Activated T-cell treated with anti-CD3 and anti-CD28 coated beads, Interleukin-2, amount 50 U/mL, for 1 hour (primary cell): Measurements from ENCODE around the gene JUND.
A peak's percentile ranks its signal among the peaks of the same experiment; 100 is the strongest.

ENCODE experiments used
- DNase-seq: peaks from one replicate; pipeline ENCODE4 v3.0.0-alpha.2; 2020

Gene JUND

GRCh38 chr19:18266771-18267686, 14.4 kb downstream of the JUND start:
- DNase-seq = no peak

- DNase-seq = no peak
These were observed 15.8 kb downstream of the JUND start for GRCh38 chr19:18265582-18265981.

DNA sequence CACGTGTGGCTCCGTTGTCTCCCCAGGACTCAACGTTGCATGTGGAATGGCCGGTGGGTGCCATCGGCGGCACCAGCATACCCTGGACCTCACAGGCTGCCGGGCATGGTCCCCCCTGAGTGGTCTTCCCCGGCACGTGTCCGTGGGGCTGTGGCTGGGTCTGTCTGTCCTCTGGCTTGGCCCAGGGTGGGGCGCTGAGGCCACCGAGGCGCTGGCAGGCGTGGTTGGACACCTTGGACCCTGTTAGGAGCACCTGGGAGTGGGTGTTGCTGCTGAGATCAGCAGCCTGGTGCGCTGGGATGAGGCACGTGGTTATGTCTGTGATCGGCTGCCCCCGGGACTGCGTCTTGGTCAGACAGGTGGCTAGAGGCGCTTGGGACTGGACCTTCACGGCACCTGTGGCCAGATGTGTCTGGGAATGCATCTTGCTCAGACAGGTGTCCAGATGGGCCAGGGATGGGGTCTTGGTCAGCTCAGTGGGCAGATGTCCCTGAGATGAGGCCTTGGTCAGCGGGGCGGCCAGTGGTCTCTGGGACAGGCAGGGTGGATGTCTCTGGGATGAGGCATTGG, 16.4 kb downstream of the JUND start:
- DNase-seq = no peak

GRCh38 chr19:18264137-18264854, 17.1 kb downstream of the JUND start:
- DNase-seq = no peak

DNA sequence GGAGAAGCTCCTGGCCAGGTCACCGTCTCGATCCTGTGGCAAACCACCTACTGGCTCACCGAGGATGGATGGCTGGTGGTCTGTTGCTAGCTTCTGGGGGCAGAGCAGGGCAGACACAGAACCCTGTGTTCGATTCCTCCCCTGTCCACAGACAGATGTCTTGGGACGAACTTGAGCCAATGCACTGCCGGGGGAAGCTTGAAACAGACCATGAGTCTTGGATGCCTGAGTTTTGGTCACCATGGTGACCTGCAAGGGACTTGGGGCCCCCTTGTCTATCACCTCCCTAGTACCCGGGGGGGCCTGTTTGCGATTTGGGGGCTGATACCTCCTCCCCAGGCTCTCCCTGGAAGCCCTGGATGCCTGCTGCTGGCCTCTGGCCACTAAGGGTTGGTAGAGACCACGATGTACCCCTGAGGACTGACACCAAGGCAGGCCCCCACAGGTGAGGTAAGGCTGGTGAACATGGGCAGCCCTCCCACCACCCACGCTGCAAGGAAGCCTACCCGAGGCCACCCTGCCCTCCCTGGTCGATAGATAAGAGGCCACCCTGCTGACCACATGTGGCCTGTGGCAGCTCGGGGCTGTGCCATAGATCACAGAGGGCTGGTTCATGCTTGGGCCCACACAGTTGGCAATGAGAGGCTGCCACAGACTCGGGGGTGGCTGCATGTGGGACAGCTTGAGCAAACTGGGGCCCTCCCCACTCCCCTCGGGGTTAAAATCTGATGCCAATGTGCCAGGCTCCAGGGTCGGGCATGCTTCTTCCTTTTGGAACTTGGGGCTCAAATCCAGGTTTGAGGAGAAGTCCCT, 17.9 kb downstream of the JUND start:
- no peak for DNase-seq

GRCh38 chr19:18262917-18263316, 18.5 kb downstream of the JUND start:
- DNase-seq = no peak

DNA sequence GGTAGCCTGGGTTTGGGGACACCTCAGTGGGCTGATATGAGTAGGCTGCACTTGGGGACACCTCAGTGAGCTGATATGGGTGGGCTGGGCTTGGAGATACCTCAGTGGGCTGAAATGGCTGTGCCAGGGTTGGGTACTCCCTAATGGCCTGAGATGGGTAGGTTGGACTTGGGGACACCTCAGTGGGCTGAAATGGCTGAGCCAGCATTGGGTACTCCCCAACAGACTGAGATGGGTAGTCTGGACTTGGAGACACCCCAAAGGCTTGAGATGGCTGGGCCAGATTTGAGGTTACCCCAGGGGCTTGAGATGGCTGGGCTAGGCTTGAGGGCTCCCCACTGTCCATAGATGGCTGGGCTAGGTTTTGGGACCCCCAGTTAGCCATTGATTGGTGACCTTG, 19.3 kb downstream of the JUND start:
- DNase-seq = no peak

- DNase-seq = no peak
These were observed 19.9 kb downstream of the JUND start for GRCh38 chr19:18261474-18261873.

DNA sequence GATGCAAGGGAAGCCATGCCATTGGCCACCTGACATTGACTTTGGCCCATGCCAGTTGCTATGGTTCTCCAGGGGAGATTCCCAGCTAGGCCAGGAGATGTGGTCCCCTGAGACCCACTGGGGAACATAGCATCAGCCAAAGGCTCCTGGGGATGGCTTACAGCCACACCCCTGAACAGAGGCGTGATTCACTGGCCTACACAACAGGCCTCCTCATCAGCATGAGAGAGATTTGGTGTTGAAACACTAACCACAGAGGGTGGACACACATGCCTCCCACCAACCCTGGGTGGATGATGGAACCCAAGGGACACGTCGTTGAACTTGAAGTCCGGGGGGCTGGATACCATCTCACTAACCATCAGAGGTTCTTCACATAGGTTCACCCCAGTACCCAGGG, 21.5 kb downstream of the JUND start:
- DNase-seq = no peak

- no peak for DNase-seq
These were observed 23.6 kb downstream of the JUND start for GRCh38 chr19:18257503-18258470.

DNA sequence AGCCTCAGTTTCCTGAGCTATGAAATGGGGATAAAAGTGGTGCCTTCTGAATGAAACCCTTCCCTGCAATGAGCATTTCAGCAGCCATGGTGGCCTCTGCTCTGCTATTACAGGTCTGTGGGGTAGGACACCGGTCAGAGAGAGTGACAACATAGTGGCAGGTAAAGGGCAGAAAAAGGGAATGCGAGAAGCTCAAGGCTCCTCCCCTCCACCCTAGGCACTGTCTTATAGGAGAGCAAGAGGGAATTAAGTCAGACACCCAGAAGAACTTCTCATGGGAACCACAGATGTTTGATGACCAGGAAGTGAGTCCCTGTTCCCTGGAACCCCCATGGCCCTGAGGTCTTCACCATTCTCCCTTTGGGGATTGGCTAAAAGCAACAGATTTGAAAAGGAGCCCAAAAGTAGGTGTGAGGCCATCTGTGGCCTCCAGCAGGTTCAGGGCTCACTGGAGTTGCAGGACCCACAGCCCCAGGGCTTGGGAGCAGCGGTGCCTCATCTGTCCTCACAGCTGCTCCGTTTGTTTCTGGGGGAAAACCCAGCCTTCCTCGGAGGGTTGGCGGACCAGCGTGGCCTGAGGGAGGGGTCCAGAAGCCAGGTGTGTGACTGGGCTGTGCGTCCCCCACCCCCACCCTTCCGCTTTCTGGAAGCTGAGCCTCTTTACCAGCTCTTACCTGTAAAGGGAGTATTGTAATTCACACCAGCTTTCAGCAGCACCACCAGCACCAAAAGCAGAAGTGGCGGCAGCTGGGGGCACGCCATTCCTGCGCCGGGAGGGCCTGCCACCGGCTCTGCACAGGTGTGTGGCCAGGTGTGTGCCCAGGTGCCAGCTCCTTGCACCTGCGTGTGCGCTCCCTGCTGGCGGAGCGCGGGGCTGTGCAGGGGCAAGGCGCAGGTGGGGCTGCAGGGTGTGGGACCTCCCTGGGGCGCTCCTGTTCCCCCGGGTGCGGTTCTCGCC, 26.6 kb downstream of the JUND start:
- DNase-seq = no peak

- no peak for DNase-seq
These were observed 27.7 kb downstream of the JUND start for GRCh38 chr19:18253716-18254115.

- DNase-seq = no peak
These were observed 28.3 kb downstream of the JUND start for GRCh38 chr19:18253130-18253529.

- DNase-seq = no peak
These were observed 29.1 kb downstream of the JUND start for GRCh38 chr19:18252370-18252717.

- DNase-seq = peak; percentile 86
These were observed 29.6 kb downstream of the JUND start for GRCh38 chr19:18251587-18252369.

DNA sequence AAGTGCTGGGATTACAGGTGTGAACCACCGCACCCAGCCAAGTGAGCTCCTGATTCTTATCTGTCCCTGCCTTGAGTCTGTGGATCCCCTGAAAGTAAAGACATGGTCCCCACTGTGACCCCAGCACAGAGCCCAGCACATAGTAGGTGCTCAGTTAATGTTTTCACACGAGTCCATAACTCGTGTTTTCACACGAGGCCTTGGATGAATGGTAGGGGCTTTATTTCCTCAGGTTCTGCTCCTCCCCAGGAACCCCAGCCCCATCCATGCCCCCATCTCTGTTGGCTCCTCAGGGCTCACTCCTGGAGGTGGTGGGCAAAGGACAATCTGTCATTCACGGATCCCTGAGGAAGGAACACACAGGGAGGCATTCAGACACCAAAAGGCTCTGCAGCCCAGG, 31.6 kb downstream of the JUND start:
- no peak for DNase-seq

GRCh38 chr19:18245297-18245696, 36.1 kb downstream of the JUND start:
- no peak for DNase-seq

GRCh38 chr19:18239303-18239702, 42.1 kb downstream of the JUND start:
- DNase-seq = no peak

GRCh38 chr19:18234194-18234593, 47.2 kb downstream of the JUND start:
- no peak for DNase-seq
